GM19023 (cell line): Measurements from ENCODE around the gene CACHD1.
"Not testable (repeated sequence)": the region's sequence is repeated elsewhere in the genome, so short reads cannot be mapped to it uniquely, and the experiment has no call there.

Experiments
- ATAC-seq: cut with Tn5 transposase; IDR thresholded peaks from one replicate; pipeline ENCODE4 v1.9.1; 2021; ENCODE audit warnings: mild to moderate bottlenecking, moderate library complexity; ENCODE audit not compliant: unreplicated experiment

The CACHD1 gene

GRCh38 chr1:64687725-64688327 lies 217.9 kb downstream of the CACHD1 start:
- no peak for ATAC-seq

GRCh38 chr1:64691626-64692025 lies 221.7 kb downstream of the CACHD1 start:
- no peak for ATAC-seq

GRCh38 chr1:64692911-64693310 lies 223.0 kb downstream of the CACHD1 start:
- no peak for ATAC-seq

- ATAC-seq = no peak
Measured at GRCh38 chr1:64693406-64693805, 223.5 kb downstream of the CACHD1 start.

GRCh38 chr1:64696879-64697278 lies 226.9 kb downstream of the CACHD1 start:
- ATAC-seq = no peak

GRCh38 chr1:64699327-64699726 lies 229.4 kb downstream of the CACHD1 start:
- no peak for ATAC-seq

- ATAC-seq = no peak
Measured at GRCh38 chr1:64701071-64701470, 231.1 kb downstream of the CACHD1 start.

- ATAC-seq = no peak
Measured at GRCh38 chr1:64701886-64702285, 232.0 kb downstream of the CACHD1 start.

GRCh38 chr1:64702670-64703069 lies 232.7 kb downstream of the CACHD1 start:
- ATAC-seq = not testable (repeated sequence)

GRCh38 chr1:64703600-64703999 lies 233.7 kb downstream of the CACHD1 start:
- ATAC-seq = no peak

GRCh38 chr1:64705591-64705990 lies 235.7 kb downstream of the CACHD1 start:
- no peak for ATAC-seq

GRCh38 chr1:64711266-64711665 lies 241.3 kb downstream of the CACHD1 start:
- no peak for ATAC-seq

GRCh38 chr1:64712049-64712448 lies 242.1 kb downstream of the CACHD1 start:
- no peak for ATAC-seq

- ATAC-seq = no peak
Measured at GRCh38 chr1:64715186-64715585, 245.3 kb downstream of the CACHD1 start.

GRCh38 chr1:64721135-64721534 lies 251.2 kb downstream of the CACHD1 start:
- ATAC-seq = no peak

- ATAC-seq = no peak
Measured at GRCh38 chr1:64721576-64722145, 251.7 kb downstream of the CACHD1 start.

GRCh38 chr1:64727861-64728260 lies 257.9 kb downstream of the CACHD1 start:
- no peak for ATAC-seq

- no peak for ATAC-seq
Measured at GRCh38 chr1:64733581-64734286, 263.8 kb downstream of the CACHD1 start.

- no peak for ATAC-seq
Measured at GRCh38 chr1:64734287-64734652, 264.3 kb downstream of the CACHD1 start.

- not testable (repeated sequence) for ATAC-seq
Measured at GRCh38 chr1:64740687-64741086, 270.8 kb downstream of the CACHD1 start.
